Fibroblast of villous mesenchyme (primary cell): ENCODE results near the gene FRMD8. TPM values are rescaled to one million over a fixed set of nuclear protein-coding genes. Genes with fewer than 3 reads are reported as not detected.
A peak's percentile ranks its signal among the peaks of the same experiment; 100 is the strongest.

Experiments
- DNase-seq: peaks from one replicate; pipeline ENCODE4 v3.0.0-alpha.2; 2010; ENCODE audit warnings: low read depth
- H3K4me3 ChIP-seq: 2 replicates; pipeline ENCODE4 v1.5.1; 2011; ENCODE audit warnings: low read depth, mild to moderate bottlenecking, low read length
- total RNA-seq: library from RNA; depleted of rRNA; stranded (reverse); fragments of >200 nt; gene quantifications from 2 replicates; pipeline ENCODE4 v1.2.3, GENCODE V29; 2012
- TF ChIP-seq, protein P1 (sequence below): IDR thresholded peaks from 2 replicates; pipeline ENCODE4 v1.5.1; 2012; ENCODE audit warnings: low read depth, mild to moderate bottlenecking, low read length; ENCODE audit not compliant: insufficient read depth

FRMD8 gene
- total RNA-seq, 1 donor, result 44.5 TPM

DNA sequence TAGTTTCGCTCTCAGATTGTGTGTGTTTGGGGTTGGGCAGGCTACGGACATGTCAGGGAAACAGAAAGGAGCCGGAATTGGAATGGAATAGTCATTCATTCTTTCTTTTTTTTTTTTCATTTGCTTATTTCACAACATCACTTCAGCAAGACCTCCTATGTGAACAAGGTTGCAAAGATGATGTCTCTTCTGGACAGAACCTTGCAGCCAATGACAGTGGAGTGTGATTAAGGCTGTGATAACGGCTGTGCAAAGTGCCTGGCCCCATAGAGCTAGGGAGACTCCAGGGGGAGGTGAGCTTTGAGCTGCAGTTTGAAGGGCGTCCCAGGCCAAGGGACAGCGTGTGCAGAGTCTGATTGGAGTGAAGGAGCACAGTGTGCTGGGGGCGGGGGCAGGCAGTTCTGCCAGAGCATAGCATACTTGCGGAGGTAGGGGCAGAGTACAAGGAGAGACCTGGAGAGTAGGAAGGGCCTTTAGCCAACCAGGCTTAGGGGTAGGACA lies 28.5 kb upstream of the FRMD8 start:
- TF ChIP-seq, protein P1, sequence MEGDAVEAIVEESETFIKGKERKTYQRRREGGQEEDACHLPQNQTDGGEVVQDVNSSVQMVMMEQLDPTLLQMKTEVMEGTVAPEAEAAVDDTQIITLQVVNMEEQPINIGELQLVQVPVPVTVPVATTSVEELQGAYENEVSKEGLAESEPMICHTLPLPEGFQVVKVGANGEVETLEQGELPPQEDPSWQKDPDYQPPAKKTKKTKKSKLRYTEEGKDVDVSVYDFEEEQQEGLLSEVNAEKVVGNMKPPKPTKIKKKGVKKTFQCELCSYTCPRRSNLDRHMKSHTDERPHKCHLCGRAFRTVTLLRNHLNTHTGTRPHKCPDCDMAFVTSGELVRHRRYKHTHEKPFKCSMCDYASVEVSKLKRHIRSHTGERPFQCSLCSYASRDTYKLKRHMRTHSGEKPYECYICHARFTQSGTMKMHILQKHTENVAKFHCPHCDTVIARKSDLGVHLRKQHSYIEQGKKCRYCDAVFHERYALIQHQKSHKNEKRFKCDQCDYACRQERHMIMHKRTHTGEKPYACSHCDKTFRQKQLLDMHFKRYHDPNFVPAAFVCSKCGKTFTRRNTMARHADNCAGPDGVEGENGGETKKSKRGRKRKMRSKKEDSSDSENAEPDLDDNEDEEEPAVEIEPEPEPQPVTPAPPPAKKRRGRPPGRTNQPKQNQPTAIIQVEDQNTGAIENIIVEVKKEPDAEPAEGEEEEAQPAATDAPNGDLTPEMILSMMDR, result no peak
- peak; percentile 30 for DNase-seq
- no peak overlapping the region for H3K4me3 ChIP-seq

DNA sequence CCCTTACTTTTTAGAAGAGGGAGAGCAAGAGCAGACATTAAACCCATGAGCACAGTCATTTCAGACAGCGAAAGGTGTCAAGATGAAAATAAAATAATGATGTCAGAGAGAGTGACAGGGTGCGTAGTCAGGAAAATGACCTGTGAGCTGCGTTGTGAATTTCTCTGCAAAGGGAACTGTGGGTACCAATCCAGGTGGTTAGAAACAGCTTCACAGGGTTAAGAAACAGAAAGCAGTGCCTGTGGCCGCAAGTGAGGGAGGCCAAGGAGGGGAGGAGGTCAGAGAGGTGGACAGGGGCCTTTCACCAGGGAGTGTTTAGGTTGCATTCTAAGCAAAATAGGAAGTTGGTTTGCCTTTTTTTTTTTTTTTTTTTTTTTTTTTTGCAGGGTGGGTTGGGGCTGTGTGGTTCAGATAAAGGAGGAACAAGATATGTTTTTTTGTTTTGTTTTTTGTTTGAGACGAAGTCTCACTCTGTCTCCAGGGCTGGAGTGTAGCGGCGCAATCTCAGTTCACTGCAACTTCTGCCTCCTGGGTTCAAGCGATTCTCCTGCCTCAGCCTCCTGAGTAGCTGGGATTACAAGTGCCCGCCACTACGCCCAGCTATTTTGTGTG lies 24.0 kb upstream of the FRMD8 start:
- TF ChIP-seq, protein P1, result no peak
- no peak for DNase-seq
- no peak overlapping the region for H3K4me3 ChIP-seq

DNA sequence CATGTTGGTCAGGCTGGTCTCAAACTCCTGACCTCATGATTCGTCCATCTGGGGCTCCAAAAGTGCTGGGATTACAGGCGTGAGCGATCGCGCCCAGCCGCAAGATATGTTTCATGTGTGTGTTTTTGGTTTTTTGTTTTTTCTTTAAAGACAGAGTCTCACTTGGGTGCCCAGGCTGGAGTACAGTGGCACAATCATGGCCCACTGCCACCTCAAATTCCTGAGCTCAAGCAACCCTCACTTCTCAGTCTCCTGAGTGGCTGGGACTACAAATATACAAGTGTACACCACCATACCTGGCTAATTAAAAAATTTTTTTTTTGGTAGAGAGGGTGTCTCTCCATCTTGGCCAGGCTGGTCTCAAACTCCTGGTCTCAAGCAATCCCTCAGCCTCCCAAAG lies 23.5 kb upstream of the FRMD8 start:
- DNase-seq, result no peak

DNA sequence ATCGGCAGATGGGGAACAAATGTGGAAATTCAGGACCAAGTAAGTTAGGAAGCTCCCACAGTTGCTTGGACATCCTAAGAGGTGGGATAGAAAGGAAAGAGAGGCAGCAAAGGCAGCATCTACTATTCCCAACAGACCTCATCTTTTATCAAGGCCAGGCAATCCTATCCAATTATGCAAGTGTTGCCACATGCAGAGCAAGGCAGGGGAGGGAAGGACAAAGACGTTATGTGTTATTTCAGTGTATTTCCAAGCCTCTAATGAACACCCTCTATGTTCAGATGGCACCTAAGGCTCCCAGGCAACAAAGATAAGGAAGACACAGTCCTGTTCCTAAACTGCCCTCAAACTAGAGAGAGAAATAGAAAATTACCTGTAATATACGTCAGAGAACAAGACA lies 22.7 kb upstream of the FRMD8 start:
- no peak for DNase-seq
- TF ChIP-seq, protein P1, result no peak
- no peak overlapping the region for H3K4me3 ChIP-seq

More for the DNA sequence above, 23.5 kb upstream of the FRMD8 start:
- no peak overlapping the region for H3K4me3 ChIP-seq
- TF ChIP-seq, protein P1, result no peak

DNA sequence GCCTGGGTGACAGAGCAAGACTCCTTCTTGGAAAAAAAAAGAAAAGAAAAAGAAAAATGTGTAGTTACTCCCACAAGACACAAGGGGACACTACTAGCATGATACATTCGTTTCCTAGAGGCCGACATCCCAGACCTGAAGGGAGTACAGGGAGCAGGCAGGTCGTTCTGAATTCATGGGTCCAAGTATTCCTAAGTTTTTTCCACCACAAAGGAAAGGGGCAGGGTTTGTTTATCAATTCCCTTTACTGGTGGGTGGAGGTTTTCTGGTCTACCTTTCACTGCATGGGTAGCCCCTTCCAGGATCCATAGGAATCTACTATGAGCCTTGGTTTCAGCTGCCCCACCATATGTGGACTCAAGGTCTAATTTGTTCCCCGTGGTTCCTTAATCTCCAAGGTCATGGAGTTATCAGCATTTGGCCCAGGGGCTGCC lies 20.1 kb upstream of the FRMD8 start:
- DNase-seq, result peak; percentile 92
- TF ChIP-seq, protein P1, result peak; percentile 80
- H3K4me3 ChIP-seq, result no peak overlapping the region

DNA sequence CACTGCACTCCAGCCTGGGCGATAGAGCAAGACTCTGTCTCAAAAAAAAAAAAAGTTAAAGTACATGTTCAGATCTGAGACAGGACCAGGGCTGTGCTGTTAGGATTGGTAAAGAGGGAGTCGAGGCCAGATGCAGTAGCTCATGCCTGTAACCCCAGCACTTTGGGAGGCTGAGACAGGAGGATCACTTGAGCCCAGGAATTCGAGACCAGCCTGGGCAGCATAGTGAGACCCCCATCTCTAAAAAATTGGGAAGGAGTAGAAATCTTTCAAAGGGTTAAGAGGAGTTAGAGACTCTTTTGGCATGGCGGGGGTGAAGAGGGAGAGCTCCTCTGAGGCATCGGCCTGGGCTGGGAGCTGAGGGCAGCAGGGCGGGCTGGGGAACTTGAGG lies 15.8 kb upstream of the FRMD8 start:
- no peak for DNase-seq
- no peak overlapping the region for H3K4me3 ChIP-seq
- TF ChIP-seq, protein P1, result no peak
